ENCODE data around the gene PEX5.

Gene PEX5

GRCh38 chr12:7189398-7190267 is at the start of gene PEX5:
Gene PEX5 (plus strand): TSS chr12:7189686. CDS start chr12:7190378, 692 bp downstream.
- peak in 55 of 56 donors; percentile 48 to 94 (median 83) for DNase-seq

GRCh38 chr12:7141351-7142005 is 48.0 kb upstream of the PEX5 start:
- DNase-seq = no peak

DNA sequence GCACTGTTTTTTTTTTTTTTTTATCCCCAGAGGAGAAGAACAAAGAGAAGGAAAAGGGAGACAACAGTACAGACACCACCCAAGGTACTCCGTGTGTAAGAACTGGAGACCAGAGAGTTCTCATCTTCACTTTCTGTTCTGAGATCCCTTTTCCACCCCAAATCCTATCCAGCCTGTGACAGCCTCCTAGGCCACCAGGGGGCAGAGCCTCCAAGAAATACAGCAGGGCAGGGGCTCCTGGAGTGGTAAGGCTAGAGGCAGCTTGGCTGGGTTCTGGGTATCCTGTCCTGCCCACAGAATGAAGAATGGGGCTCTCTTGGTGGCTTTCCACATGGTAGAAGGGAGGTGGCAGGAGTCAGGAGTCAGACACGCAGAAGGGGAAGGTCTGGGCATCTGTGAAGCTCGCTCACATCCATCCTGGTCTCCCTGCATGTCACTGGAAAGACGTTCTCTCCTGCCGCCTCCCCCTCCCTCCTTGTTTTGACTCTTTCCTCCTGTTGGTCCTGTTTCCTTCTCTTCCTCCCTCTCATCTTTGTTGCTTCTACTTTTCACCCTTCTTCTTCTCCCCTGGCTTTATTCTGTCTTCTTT is 47.3 kb upstream of the PEX5 start:
- DNase-seq = peak in 18 of 56 donors; percentile 2 to 46 (median 22)

- no peak for DNase-seq
Observed at GRCh38 chr12:7142809-7143465, 46.5 kb upstream of the PEX5 start.

DNA sequence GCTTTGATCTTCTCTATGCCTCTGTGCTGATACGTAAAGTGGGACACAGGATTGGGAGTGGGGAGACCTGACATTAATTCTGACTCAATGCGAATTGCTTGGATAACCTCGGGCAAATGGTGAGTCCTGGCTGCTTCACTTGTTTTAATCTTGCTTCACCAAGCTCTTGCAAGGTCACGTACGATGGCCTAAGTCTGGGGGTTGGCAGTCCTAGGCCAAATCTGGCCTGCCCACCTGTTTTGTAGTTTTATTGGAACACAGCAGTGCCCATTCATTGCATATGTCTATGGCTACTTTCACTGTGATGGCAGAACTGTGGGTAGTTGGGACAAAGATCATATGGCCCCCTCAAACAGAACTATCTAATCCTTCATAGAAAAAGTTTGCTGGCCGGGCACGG is 45.9 kb upstream of the PEX5 start:
- DNase-seq = no peak

GRCh38 chr12:7144414-7145120 is 44.9 kb upstream of the PEX5 start:
- no peak for DNase-seq

GRCh38 chr12:7145671-7146070 is 43.8 kb upstream of the PEX5 start:
- no peak for DNase-seq

DNA sequence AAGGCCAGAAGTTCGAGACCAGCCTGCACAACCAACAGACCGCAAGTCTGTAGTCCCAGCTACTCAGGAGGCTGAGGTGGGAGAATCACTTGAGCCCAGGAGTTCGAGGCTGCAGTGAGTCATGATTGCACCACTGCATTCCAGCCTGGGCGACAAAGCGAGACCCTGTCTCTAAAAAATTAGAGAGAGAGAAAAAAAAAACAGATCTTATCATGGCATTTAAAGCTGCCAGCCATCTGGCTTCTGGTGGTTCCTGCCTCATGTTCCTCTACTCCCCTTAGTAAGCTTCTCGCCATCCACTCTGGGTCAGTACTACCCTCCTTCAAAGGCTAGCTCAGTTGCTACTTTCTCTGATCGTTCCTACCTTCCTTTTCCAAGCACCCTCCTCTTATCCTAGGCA is 43.3 kb upstream of the PEX5 start:
- DNase-seq = no peak

- DNase-seq = no peak
Observed at GRCh38 chr12:7146906-7147305, 42.6 kb upstream of the PEX5 start.

DNA sequence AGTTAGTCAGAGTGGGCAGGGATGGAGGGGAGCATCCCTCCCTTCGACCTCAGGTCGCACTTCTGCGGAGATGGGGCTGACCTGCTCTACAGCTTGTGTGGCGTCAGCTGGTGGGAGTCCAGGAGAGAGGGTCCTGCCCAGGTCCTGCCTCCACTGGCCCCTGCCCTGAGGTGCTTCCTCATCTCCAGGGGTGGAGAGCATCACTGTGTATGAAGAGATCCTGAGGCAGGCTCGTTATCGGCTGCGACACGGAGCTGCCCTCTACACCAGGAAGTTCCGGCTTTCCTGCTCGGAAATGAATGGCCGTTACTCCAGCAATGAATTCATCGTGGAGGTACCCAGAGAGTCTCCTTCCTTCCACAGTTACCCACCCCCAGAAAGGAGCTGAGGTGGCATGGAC is 39.1 kb upstream of the PEX5 start:
- DNase-seq = no peak

DNA sequence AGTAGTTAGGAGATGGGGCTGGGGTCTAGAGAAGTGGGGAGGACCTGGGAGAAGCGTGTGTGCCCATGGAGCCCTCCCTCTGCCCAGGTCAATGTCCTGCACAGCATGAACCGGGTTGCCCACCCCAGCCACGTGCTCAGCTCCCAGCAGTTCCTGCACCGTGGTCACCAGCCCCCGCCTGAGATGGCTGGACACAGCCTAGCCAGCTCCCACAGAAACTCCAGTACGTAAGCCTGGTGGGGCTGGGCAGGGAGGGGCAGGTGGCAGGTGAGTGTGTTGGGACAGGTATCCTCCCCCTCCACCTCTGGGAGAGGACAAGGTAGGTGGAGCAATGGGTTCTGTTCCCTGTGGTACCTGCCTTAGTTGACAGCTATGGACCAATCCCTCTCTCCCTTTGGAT is 38.6 kb upstream of the PEX5 start:
- no peak for DNase-seq

- no peak for DNase-seq
Observed at GRCh38 chr12:7151532-7151931, 38.0 kb upstream of the PEX5 start.

DNA sequence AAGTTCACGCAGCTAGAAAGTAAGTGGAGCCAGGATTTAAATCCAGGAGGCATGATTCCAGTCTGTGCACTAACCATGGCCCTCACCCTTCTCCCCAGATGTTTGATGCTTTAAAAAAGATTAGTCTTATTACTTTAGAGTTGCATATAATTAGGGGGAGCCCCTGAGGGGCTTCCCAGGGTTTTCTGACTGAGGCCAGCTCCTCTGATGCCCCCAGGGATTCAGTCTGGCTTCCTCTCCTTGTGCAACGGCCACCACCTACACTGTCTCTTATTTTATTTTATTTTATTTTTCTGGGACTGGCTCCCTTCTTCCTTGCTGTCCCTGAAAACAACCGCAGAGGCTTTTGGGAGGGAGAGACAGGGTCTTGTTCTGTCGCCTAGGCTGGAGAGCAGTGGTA is 36.7 kb upstream of the PEX5 start:
- no peak for DNase-seq

DNA sequence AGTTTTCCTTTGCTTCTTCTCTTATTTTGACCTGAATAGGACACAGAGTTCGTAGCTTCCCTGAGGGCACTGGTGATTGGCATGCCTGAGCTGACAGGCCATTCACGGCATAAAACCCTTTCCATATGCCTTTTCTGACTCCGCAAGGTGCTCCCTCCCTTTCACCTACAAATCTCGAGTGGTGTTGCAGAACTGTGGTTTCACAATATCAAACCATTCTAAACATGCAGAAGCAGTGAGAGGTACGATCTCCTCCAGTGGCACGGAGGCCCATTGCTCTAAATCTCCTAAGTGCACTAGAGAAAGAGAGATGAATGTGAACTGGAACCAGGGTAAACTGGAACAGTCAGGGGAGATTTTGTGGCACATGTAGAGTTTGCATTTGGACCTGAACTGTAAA is 35.4 kb upstream of the PEX5 start:
- no peak for DNase-seq

DNA sequence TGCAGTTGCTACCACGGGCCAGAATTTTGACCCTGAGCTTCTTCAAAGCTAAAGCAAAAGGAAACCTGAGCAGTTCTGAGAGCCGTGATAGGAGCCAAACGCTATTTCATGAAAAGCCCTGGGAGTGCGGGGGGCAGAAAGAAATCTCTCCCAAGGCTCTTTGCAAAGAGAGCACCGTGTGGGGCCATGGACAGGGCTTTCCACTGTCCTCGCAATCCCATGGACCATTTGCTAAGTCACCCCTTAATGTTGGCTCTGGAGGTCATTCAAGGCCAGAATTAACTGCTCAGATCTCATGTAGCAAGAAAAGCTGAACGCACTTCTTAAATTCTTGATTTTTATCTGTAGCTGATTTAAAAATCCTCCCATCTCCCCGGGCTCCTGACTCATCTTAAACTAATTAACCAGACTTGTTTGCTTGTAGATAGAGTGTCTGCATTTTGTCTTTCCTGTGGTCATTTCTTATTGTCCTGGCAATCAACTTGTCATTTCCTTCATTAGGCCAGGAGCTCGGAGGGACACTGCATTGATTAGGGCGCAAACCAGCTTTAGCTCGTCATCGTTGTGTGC is 34.5 kb upstream of the PEX5 start:
- no peak for DNase-seq

DNA sequence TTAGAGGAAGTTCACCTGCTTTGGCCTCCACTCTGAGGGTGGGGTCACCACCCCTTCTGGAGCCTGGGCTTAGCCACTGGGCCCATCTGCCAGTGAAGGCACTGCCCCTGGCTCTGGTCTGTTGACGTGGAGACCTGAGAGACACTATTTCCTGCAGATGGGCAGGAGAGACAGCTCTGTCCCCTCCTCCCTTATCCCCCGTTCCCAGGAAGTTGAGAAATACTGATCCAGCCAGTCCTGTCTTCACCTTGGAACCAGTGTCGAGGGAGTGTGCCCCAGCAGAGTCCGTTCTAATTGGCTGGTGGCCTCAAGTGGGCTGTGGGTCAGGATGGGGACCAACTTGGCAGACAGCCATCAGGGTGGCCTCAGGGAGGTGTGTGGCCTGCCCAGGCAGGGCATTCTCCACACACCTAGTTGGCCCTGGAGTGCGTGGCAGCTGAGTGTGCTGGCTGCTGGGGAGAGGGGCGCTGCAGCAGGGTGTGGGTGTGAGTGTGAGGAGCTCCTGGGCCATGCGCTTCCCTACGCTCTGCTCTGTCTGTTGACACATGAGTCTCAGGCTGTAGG is 33.9 kb upstream of the PEX5 start:
- DNase-seq = peak in 1 of 56 donors; percentile 38

- DNase-seq = no peak
Observed at GRCh38 chr12:7156259-7157197, 33.0 kb upstream of the PEX5 start.

GRCh38 chr12:7157391-7157790 is 32.1 kb upstream of the PEX5 start:
- DNase-seq = no peak
